Mucosa of descending colon (tissue), 3 donors: ENCODE data around the gene ERI2. TPM values are rescaled to one million over a fixed set of nuclear protein-coding genes. Genes with fewer than 3 reads are reported as not detected.

Experiments
- ATAC-seq: fragments of 200-7000 bp; cut with Tn5 transposase; one replicate; pipeline ENCODE4 v1.9.1; 2020; ENCODE audit warnings: mild to moderate bottlenecking, moderate library complexity
- DNase-seq, 3 donors: peaks; one replicate each; pipeline ENCODE4 v3.0.0-alpha.2; 2020
- H3K36me3 ChIP-seq: fragments of 200-600 bp; one replicate; pipeline ENCODE4 v1.8.0; 2021; ENCODE audit warnings: low read depth, mild to moderate bottlenecking
- H3K4me1 ChIP-seq: fragments of 200-600 bp; one replicate; pipeline ENCODE4 v1.8.0; 2021; ENCODE audit warnings: low read depth, mild to moderate bottlenecking
- H3K4me3 ChIP-seq: fragments of 200-600 bp; one replicate; pipeline ENCODE4 v1.8.0; 2021; ENCODE audit warnings: mild to moderate bottlenecking
- H3K9me3 ChIP-seq: fragments of 200-600 bp; one replicate; pipeline ENCODE4 v1.8.0; 2021; ENCODE audit warnings: mild to moderate bottlenecking
- CTCF ChIP-seq: fragments of 200-600 bp; IDR thresholded peaks from one replicate; pipeline ENCODE4 v1.8.0; 2022; ENCODE audit warnings: antibody characterized with exemption, mild to moderate bottlenecking
- intact Hi-C, 2 donors: fragments of 100-400 bp; cut with DNase I in 1 of 2; cut with micrococcal nuclease in 1 of 2; formaldehyde crosslinking; loops; one replicate each; pipeline versions ENCODE4 v1.11.0 to v1.11.1; 2022; cut with DNase I, micrococcal nuclease
- total RNA-seq, 3 donors: library from RNA; stranded (reverse); fragmentation: NEBNext Ultra II Directional in 2 of 3; extraction: Animal tissue kit (Norgen Biotek cat#: 25700) in 2 of 3; gene quantifications; one replicate each; pipeline versions ENCODE4 v1.2.1 to v1.2.4, GENCODE V29; 2021 to 2023
- donor health status: DM: no; HTN: no; CAD: no; lungs with moderate emphysema.
- donor health status: DM: no; HTN: no; CAD: no.
- donor health status: DM: no; HTN: yes; CAD: no.

The ERI2 gene
- total RNA-seq, 3 donors from 2014 or later = 16.2 to 30.3 (median 30.2) TPM

- TF ChIP-seq CTCF = no peak
- DNase-seq = no peak
- Histone ChIP-seq H3K36me3 (no peaks in the 10 kb centered on the region), H3K9me3 (no peaks in the 10 kb centered on the region), H3K4me1 (no peaks in the 10 kb centered on the region), H3K4me3 (no peak overlapping the region)
- no peak for ATAC-seq
- intact Hi-C loops = no loop called here
Observed at GRCh38 chr16:20830372-20830771, 24.1 kb upstream of the ERI2 start.

GRCh38 chr16:20829536-20829935, 23.3 kb upstream of the ERI2 start:
- no peaks in the 10 kb centered on the region for H3K4me1 ChIP-seq
- H3K4me3 ChIP-seq = no peak overlapping the region
- intact Hi-C loops = no loop called here
- no peak for DNase-seq
- H3K9me3 ChIP-seq = no peaks in the 10 kb centered on the region
- no peak for ATAC-seq
- H3K36me3 ChIP-seq = no peaks in the 10 kb centered on the region
- no peak for TF ChIP-seq CTCF

GRCh38 chr16:20826039-20826566, 19.8 kb upstream of the ERI2 start:
- no peaks in the 10 kb centered on the region for H3K36me3 ChIP-seq

GRCh38 chr16:20822521-20823325, 16.5 kb upstream of the ERI2 start:
- Histone ChIP-seq H3K9me3 (no peaks in the 10 kb centered on the region), H3K4me3 (no peak overlapping the region), H3K36me3 (no peaks in the 10 kb centered on the region), H3K4me1 (no peaks in the 10 kb centered on the region)
- TF ChIP-seq CTCF = no peak
- ATAC-seq (no peak), DNase-seq (no peak)
- intact Hi-C loops = no loop called here

More at GRCh38 chr16:20826039-20826566, 19.8 kb upstream of the ERI2 start:
- intact Hi-C loops = no loop called here
- no peak overlapping the region for H3K4me3 ChIP-seq
- ATAC-seq (no peak), DNase-seq (no peak)
- H3K4me1 ChIP-seq = no peaks in the 10 kb centered on the region
- no peak for TF ChIP-seq CTCF
- no peaks in the 10 kb centered on the region for H3K9me3 ChIP-seq

GRCh38 chr16:20821682-20822081, 15.4 kb upstream of the ERI2 start:
- Histone ChIP-seq H3K4me1 (no peaks in the 10 kb centered on the region), H3K36me3 (no peaks in the 10 kb centered on the region), H3K9me3 (no peaks in the 10 kb centered on the region), H3K4me3 (no peak overlapping the region)
- DNase-seq (no peak), ATAC-seq (no peak)
- TF ChIP-seq CTCF = no peak
- intact Hi-C loops = no loop called here
